GM12878 (cell line): ENCODE results near the gene CD164L2. TPM values are rescaled to one million over a fixed set of nuclear protein-coding genes. Genes with fewer than 3 reads are reported as not detected.

ENCODE experiments used
- ATAC-seq: fragments of 200-7000 bp; cut with Tn5 transposase; 3 replicates; pipeline ENCODE4 v1.9.1; 2020; ENCODE audit warnings: mild to moderate bottlenecking, moderate library complexity
- BruUV-seq: library from RNA; stranded (reverse); fragments of 400-500 nt; replicated peaks from 2 replicates; lab custom pipeline; 2021; lab: Mats Ljungman, UMichigan
- CTCF ChIA-PET: fragments of 300-600 bp; sonication (Branson Sonifier 250); formaldehyde crosslinking; extraction: SDS; loops from one replicate; lab custom pipeline; 2021; ENCODE audit warnings: inconsistent platforms; lab: Yijun Ruan, JAX
- POLR2A ChIA-PET: fragments of 350-600 bp; formaldehyde crosslinking; extraction: SDS; loops from one replicate; lab custom pipeline; 2021; ENCODE audit warnings: inconsistent platforms; lab: Charles Lee
- RAD21 ChIA-PET: fragments of 300-600 bp; sonication (Branson Sonifier 250); formaldehyde crosslinking; loops from one replicate; lab custom pipeline; 2023; ENCODE audit warnings: antibody characterized with exemption; ENCODE audit not compliant: unreplicated experiment; lab: Charles Lee
- SMC1A ChIA-PET: fragments of 300-600 bp; sonication (Branson Sonifier 250); formaldehyde crosslinking; loops from one replicate; lab custom pipeline; 2023; ENCODE audit not compliant: unreplicated experiment, uncharacterized antibody; lab: Charles Lee
- DNase-seq: peaks from one replicate; pipeline ENCODE4 v3.0.0-alpha.2; 2011; ENCODE audit warnings: low read depth, low spot score
- FAIRE-seq: peaks from 3 replicates; lab custom pipeline; 2011; peaks lifted over from hg19 to GRCh38; lab: Jason Lieb, UNC
- H2AFZ ChIP-seq: 2 replicates; pipeline ENCODE4 v1.6.0; 2011; ENCODE audit warnings: low read depth, low read length, control low read depth; ENCODE audit not compliant: control insufficient read depth
- H3K27ac ChIP-seq: 2 replicates; pipeline ENCODE4 v1.5.1; 2011; ENCODE audit warnings: control low read depth; ENCODE audit not compliant: control insufficient read depth, insufficient read depth
- H3K27me3 ChIP-seq, 2 experiments: replicated peaks in 1 of 2; 2 replicates each; pipeline versions ENCODE4 v1.6.0 to v1.6.1; 2011; ENCODE audit warnings: low read length in 1 of 2; ENCODE audit not compliant: control insufficient read depth in 2 of 2, insufficient read depth in 2 of 2
- H3K36me3 ChIP-seq, 2 experiments: 2 replicates each; pipeline ENCODE4 v1.5.1; 2011; ENCODE audit warnings: low read length in 1 of 2; ENCODE audit not compliant: control insufficient read depth in 2 of 2, insufficient read depth in 2 of 2
- H3K4me1 ChIP-seq: 2 replicates; pipeline ENCODE4 v1.6.1; 2011; ENCODE audit warnings: mild to moderate bottlenecking, low read length, moderate library complexity, mixed read lengths; ENCODE audit not compliant: control insufficient read depth, insufficient read depth
- H3K4me2 ChIP-seq: 2 replicates; pipeline ENCODE4 v1.6.0; 2011; ENCODE audit warnings: control low read depth; ENCODE audit not compliant: control insufficient read depth, insufficient read depth
- H3K4me3 ChIP-seq: fragments of 200-600 bp; sonication (generic); 2 replicates; pipeline ENCODE4 v1.5.1; 2016
- H3K79me2 ChIP-seq: 2 replicates; pipeline ENCODE4 v1.6.0; 2011; ENCODE audit warnings: low read length; ENCODE audit not compliant: control insufficient read depth, insufficient read depth
- H3K9ac ChIP-seq: 2 replicates; pipeline ENCODE4 v1.8.0; 2011; ENCODE audit warnings: low read length, control low read depth, mixed read lengths; ENCODE audit not compliant: control insufficient read depth, insufficient read depth
- H3K9me3 ChIP-seq: replicated peaks from 3 replicates; pipeline ENCODE4 v1.5.1; 2011; ENCODE audit warnings: mild to moderate bottlenecking, low read length; ENCODE audit not compliant: control insufficient read depth, insufficient read depth
- H4K20me1 ChIP-seq: 2 replicates; pipeline ENCODE4 v1.6.0; 2011; ENCODE audit not compliant: control insufficient read depth, insufficient read depth
- CBX5 ChIP-seq: sonication (generic); IDR thresholded peaks from 2 replicates; pipeline ENCODE4 v1.6.1; 2016; ENCODE audit warnings: low read depth, moderate library complexity, mild to moderate bottlenecking, inconsistent platforms
- CEBPB ChIP-seq, 2 experiments: fragments of 150-350 bp in 1 of 2; IDR thresholded peaks; 2 replicates each; pipeline ENCODE4 v1.6.1; 2012 to 2014; ENCODE audit warnings: low read depth in 2 of 2, low read length in 2 of 2, borderline replicate concordance in 1 of 2, inconsistent platforms in 1 of 2
- EGR1 ChIP-seq, 2 experiments: IDR thresholded peaks; 1 replicate in 1 of 2; 2 replicates in 1 of 2; pipeline ENCODE4 v1.6.1; 2011 to 2012; ENCODE audit warnings: low read depth in 2 of 2, low read length in 2 of 2, borderline replicate concordance in 1 of 2, mild to moderate bottlenecking in 1 of 2, moderate library complexity in 1 of 2
- HDAC2 ChIP-seq: fragments of 200-600 bp; sonication (generic); IDR thresholded peaks from 2 replicates; pipeline ENCODE4 v1.6.1; 2017
- MAX ChIP-seq: IDR thresholded peaks from 2 replicates; pipeline ENCODE4 v1.6.1; 2012; ENCODE audit warnings: low read depth, low read length, improper control_type of control experiment
- RB1 ChIP-seq: fragments of 450-650 bp; formaldehyde crosslinking; IDR thresholded peaks from 2 replicates; pipeline ENCODE4 v1.6.1; 2017; ENCODE audit warnings: mild to moderate bottlenecking, borderline replicate concordance
- RELB ChIP-seq: fragments of 450-650 bp; IDR thresholded peaks from 2 replicates; pipeline ENCODE4 v1.6.1; 2017; ENCODE audit warnings: low read depth, mild to moderate bottlenecking, moderate library complexity
- RUNX3 ChIP-seq: IDR thresholded peaks from 2 replicates; pipeline ENCODE4 v1.6.1; 2012; ENCODE audit warnings: low read length, inconsistent platforms
- SUPT20H ChIP-seq: IDR thresholded peaks from 2 replicates; pipeline ENCODE4 v1.6.1; 2011; ENCODE audit warnings: low read depth, mild to moderate bottlenecking, low read length, moderate library complexity, borderline replicate concordance; ENCODE audit not compliant: control insufficient read depth
- YBX1 ChIP-seq: fragments of 450-650 bp; IDR thresholded peaks from 2 replicates; pipeline ENCODE4 v1.6.1; 2016; ENCODE audit warnings: antibody characterized with exemption
- WGBS: methylation state at CpG from one replicate; pipeline ENCODE4 v1.1.6; 2016; ENCODE audit warnings: low lambda C conversion rate; ENCODE audit not compliant: insufficient replicate concordance, insufficient coverage; ENCODE audit errors: missing lambda C conversion rate; 5-methylcytosine and 5-hydroxymethylcytosine counted together
- in situ Hi-C: fragments of 300-500 bp; cut with MboI; formaldehyde crosslinking; loops from 9 replicates; pipeline ENCODE4 v1.14.3; 2018; ENCODE audit warnings: mixed read lengths
- intact Hi-C: fragments of 100-400 bp; cut with micrococcal nuclease; formaldehyde crosslinking; loops from one replicate; pipeline ENCODE4 v1.14.2; 2022; ENCODE audit not compliant: unreplicated experiment
- polyA plus RNA-seq, 11 experiments: library from polyadenylated mRNA; depleted of rRNA in 4 of 11; unstranded in 6 of 11; stranded (reverse) in 5 of 11; fragments of >200 nt; fragmentation: Nextera tagmentation in 4 of 11; fragmentation: Illumina TruSeq in 1 of 11; extraction: Ambion mirVana in 4 of 11; extraction: Trizol in 1 of 11; gene quantifications; 1 replicate in 1 of 11; 2 replicates in 10 of 11; pipeline versions ENCODE4 v1.2.1 to v1.2.3, GENCODE V29; 2011 to 2016; ENCODE audit warnings: inconsistent platforms in 2 of 11, missing spikeins in 2 of 11, low read depth in 1 of 11
- total RNA-seq, 4 experiments: library from RNA; depleted of rRNA in 3 of 4; stranded (reverse); fragments of >200 nt in 3 of 4; fragmentation: Illumina TruSeq in 1 of 4; extraction: Trizol in 1 of 4; gene quantifications; 2 replicates each; pipeline versions ENCODE4 v1.2.1 to v1.2.3, GENCODE V29; 2013 to 2021
- TF ChIP-seq, protein P1 (sequence below): fragments of 450-650 bp; IDR thresholded peaks from 2 replicates; pipeline ENCODE4 v1.6.1; 2017; ENCODE audit warnings: antibody characterized with exemption, mild to moderate bottlenecking, moderate library complexity

The CD164L2 gene
- total and polyA plus RNA-seq, 10 of the 15 experiments (the other 5 are each of a cell fraction or from before 2014, with no cell fraction given) = not detected

GRCh38 chr1:27394925-27395324, 11.8 kb upstream of the CD164L2 start:
- H3K4me2 ChIP-seq = no peak overlapping the region
- no peaks in the 10 kb centered on the region for H3K79me2 ChIP-seq
- DNase-seq = no peak
- H3K9ac ChIP-seq = no peak overlapping the region
- no peaks in the 10 kb centered on the region for H4K20me1 ChIP-seq
- in situ Hi-C loops (loop anchor here (5.0 kb wide), 4 partner anchors 93 to 293 kb away; no protein-coding TSS in a partner anchor), intact Hi-C loops (loop anchor here (1.0 to 2.0 kb wide), 2 partner anchors 268 to 292 kb away; no protein-coding TSS in a partner anchor)
- TF ChIP-seq RELB (no peak), RB1 (no peak), YBX1 (no peak), HDAC2 (no peak), CEBPB (IDR thresholded peaks at IDR 0.05; ENCODE audit: borderline replicate concordance in 1 of 2, low read depth in 2 of 2, low read length in 2 of 2) (no peak), EGR1 (IDR thresholded peaks at IDR 0.05; ENCODE audit: borderline replicate concordance in 1 of 2, low read depth in 2 of 2, low read length in 2 of 2) (no peak), CBX5 (no peak), RUNX3 (no peak), MAX (no peak), SUPT20H (no peak)
- TF ChIP-seq, protein P1, sequence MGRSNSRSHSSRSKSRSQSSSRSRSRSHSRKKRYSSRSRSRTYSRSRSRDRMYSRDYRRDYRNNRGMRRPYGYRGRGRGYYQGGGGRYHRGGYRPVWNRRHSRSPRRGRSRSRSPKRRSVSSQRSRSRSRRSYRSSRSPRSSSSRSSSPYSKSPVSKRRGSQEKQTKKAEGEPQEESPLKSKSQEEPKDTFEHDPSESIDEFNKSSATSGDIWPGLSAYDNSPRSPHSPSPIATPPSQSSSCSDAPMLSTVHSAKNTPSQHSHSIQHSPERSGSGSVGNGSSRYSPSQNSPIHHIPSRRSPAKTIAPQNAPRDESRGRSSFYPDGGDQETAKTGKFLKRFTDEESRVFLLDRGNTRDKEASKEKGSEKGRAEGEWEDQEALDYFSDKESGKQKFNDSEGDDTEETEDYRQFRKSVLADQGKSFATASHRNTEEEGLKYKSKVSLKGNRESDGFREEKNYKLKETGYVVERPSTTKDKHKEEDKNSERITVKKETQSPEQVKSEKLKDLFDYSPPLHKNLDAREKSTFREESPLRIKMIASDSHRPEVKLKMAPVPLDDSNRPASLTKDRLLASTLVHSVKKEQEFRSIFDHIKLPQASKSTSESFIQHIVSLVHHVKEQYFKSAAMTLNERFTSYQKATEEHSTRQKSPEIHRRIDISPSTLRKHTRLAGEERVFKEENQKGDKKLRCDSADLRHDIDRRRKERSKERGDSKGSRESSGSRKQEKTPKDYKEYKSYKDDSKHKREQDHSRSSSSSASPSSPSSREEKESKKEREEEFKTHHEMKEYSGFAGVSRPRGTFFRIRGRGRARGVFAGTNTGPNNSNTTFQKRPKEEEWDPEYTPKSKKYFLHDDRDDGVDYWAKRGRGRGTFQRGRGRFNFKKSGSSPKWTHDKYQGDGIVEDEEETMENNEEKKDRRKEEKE = no peak
- H3K27ac ChIP-seq = no peak overlapping the region
- H3K9me3 ChIP-seq = no peaks in the 10 kb centered on the region
- no peak overlapping the region for H3K4me3 ChIP-seq
- RAD21 ChIA-PET = interaction anchor here (0.6 to 4.9 kb wide), 24 partner anchors 21 to 350 kb away, joined by 3 to 103 read pairs (median 4); partner anchors contain the start of gene SYTL1
- SMC1A ChIA-PET = interaction anchor here (0.7 to 5.6 kb wide), 15 partner anchors 8 to 351 kb away, joined by 3 to 54 read pairs (median 6); partner anchors contain the start of gene AHDC1
- ATAC-seq = no peak
- CTCF ChIA-PET = interaction anchor here (0.6 to 13.5 kb wide), 39 partner anchors 8 to 351 kb away, joined by 3 to 265 read pairs (median 5); partner anchors contain the start of genes AHDC1, CD164L2, FAM76A and MAP3K6
- POLR2A ChIA-PET = interaction anchor here (2.9 kb wide), 1 partner anchor 98 kb away, joined by 16 read pairs; no protein-coding TSS in a partner anchor
- BruUV-seq = no TSS peak
- peaks cover 8% of the 10 kb centered on the region for H3K4me1 ChIP-seq
- H3K36me3 ChIP-seq = no peaks in the 10 kb centered on the region
- no peak overlapping the region for H2AFZ ChIP-seq
- no peaks in the 10 kb centered on the region for H3K27me3 ChIP-seq
- FAIRE-seq = no peak
- WGBS = 67% methylated on average over 1 of the region's 1 CpG
